HG03565 (cell line): ENCODE data around the gene ISG20L2.
"Not testable (repeated sequence)": the region's sequence is repeated elsewhere in the genome, so short reads cannot be mapped to it uniquely, and the experiment has no call there.

ENCODE experiments used
- ATAC-seq: cut with Tn5 transposase; IDR thresholded peaks from one replicate; pipeline ENCODE4 v1.9.1; 2021; ENCODE audit warnings: mild to moderate bottlenecking, moderate library complexity; ENCODE audit not compliant: unreplicated experiment

Gene ISG20L2

GRCh38 chr1:156728599-156729462 is at the start of gene ISG20L2:
ISG20L2 (minus strand) TSS chr1:156728766; CDS start chr1:156727652, 1,114 bp downstream.
- ATAC-seq = peak; percentile 82

- ATAC-seq = no peak
Measured at GRCh38 chr1:156777573-156777972, 49.0 kb upstream of the ISG20L2 start.

- ATAC-seq = no peak
Measured at GRCh38 chr1:156776942-156777341, 48.4 kb upstream of the ISG20L2 start.

DNA sequence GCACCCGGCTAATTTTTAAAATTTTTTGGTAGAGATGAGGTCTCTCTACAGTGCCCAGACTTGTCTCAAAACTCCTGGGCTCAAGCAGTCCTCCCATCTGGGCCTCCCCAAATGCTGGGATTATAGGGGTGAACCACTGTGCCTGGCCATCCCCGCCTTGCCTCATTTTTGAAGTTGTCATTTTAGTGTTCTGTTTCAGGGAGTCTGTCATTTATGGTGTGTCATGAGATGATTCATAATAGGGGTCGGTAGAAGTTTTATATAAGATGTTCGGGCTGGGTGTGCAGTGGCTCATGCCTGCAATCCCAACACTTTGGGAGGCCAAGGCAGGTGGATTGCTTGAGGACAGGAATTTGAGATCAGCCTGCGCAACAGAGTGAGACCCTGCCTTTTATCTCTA is 47.2 kb upstream of the ISG20L2 start:
- ATAC-seq = no peak

- ATAC-seq = no peak
Measured at GRCh38 chr1:156773607-156774006, 45.0 kb upstream of the ISG20L2 start.

DNA sequence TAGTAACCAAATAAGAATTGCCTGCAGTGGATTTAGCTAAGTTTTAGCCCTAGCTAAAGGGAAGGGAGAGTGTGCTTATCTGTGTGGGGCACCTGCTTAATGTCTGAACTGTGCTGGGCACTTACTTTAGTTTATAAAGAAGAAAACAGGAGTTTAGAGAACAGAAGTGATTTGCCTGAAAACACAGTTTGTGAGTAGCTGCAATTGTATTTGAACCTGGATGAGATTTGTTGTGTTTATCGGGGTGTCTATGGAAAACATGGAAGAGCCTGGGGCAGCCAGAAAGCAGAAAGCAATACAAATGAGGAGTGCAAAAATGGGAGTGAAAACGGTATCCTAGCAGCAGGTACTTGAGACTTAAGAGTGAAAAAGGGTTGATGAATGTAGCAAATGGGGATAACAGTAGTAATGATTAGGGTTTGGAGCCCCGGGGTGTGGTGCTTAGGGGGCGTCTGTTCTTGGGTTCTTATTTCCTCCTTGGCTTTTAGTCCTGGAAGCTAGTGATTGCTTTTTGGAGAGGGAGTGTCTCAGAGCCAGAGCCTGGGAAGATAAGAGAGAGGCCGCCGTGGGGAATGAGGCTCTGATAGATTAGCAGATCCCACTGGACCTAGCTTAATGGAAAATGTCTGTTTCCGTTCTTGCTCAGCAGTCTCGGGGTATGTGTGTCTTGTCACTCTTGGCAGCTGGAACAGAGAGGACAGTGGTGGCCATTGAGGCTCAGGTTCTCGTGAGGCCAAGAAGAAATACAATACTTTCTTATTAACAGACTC is 44.3 kb upstream of the ISG20L2 start:
- no peak for ATAC-seq

GRCh38 chr1:156772222-156772621 is 43.7 kb upstream of the ISG20L2 start:
- no peak for ATAC-seq

DNA sequence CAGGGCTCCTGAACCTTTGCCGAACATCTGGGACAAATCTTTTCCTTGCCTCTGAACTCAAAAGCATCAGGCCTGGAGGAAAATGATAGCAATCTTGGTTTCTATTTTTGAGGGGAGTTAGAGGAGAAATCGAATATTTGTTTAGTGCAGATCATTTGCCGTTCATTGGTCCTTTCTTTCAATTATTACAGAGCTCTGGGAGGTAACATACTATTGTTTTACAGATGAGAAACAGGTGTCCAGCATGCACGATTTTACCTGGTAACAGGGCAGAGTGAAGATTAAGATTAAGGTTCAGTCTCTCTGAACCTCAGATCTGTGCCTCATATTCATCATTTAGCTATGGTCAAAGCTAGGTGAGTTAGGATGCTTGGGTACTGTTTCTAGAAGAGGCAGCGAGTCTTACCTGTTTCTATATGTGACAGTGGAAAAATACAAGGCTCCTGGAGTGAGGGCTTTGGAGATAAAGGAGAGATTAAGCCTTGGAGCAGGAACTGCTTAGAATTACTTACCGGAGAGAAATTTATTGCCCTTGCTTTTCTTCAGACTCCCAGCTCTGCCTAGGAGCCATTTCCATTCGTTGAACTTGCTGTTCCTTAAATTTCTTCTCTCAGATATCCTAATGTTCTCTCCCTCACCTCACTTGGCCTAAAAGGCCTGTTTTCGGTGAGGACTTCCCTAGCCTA is 40.2 kb upstream of the ISG20L2 start:
- ATAC-seq = no peak

DNA sequence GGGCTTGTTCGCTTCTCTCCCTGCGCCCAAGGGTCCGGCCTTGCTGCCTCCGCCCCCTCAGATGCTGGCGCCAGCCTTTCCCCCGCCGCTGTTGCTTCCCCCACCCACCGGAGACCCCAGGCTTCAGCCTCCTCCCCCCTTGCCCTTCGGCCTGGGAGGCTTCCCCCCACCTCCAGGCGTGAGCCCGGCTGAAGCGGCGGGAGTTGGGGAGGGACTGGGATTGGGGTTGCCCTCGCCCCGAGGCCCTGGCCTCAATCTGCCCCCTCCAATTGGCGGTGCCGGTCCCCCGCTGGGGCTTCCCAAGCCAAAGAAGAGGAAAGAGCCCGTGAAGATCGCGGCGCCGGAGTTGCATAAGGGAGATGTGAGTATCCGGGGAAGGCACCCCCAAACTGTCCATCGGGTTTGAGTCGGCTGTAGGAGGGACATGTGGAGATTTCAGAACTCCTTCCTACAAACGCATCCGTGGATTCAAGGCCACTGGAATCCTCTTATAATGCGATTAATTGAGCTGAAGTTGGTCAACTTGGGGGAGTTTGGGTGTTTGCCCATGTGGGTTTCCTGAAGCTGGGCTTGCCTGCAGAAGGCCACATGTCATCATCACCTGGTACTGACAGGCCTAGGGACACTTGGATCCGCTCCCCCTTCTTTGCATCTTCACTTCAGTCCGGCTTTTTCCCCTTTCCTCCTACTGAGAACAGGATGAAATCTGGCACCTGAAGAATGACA is 39.5 kb upstream of the ISG20L2 start:
- peak; percentile 3 for ATAC-seq

GRCh38 chr1:156767101-156767878 is 38.7 kb upstream of the ISG20L2 start, which contains the start of gene PRCC:
PRCC (plus strand) TSS chr1:156767535; CDS start chr1:156767772, 237 bp downstream.
- peak; percentile 86 for ATAC-seq

DNA sequence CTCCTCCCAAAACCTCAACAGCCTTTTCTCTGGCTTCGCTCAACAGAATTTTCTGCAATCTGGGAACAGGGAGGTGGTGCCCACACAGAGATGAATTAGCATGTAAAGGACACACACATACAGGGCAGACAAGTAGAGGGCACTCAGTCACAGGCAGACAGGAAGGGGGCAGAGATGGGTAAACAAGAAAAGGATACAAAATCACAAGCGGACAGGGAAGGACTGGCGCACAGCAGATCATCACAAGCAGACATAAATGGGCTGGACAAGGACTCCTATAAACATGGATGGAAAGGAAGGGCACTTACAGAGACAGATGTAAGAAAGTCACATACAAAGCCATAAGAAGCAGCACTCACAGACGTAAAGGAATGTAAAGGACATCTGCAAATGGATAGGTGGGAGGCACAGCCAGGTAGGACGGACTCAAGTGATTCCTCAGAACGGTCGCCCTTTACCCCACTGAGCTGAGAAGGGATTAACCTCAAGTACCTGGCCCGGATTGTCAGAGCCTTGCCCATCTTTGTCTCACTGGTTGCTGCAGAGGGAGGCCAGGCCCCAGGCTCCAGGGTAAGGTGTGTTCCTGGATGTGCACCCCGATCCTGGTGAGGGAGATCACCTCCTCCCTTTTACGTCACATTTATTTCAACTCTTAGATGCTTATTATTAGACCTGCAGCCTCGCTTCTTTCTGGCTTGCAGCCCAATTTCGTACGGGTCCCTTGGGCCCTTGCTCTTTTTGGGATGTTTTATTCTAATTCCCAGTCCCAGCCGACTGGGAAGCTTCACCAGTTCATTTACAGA is 37.9 kb upstream of the ISG20L2 start:
- ATAC-seq = peak; percentile 3

GRCh38 chr1:156765666-156766065 is 37.1 kb upstream of the ISG20L2 start:
- ATAC-seq = no peak

GRCh38 chr1:156765136-156765535 is 36.6 kb upstream of the ISG20L2 start:
- not testable (repeated sequence) for ATAC-seq

DNA sequence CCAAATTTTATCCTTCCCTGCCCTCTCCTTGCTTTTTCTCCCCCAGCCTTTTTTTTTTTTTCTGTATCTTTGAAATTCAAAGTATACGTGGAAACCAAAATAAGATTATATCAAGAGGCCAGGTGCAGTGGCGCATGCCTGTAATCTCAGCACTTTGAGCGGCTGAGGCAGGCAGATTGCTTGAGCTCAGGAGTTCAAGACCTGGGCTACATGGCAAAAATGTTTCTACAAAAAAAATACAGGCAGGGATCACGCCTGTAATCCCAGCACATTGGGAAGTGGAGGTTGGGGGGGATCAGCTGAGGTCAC is 32.2 kb upstream of the ISG20L2 start:
- ATAC-seq = no peak

DNA sequence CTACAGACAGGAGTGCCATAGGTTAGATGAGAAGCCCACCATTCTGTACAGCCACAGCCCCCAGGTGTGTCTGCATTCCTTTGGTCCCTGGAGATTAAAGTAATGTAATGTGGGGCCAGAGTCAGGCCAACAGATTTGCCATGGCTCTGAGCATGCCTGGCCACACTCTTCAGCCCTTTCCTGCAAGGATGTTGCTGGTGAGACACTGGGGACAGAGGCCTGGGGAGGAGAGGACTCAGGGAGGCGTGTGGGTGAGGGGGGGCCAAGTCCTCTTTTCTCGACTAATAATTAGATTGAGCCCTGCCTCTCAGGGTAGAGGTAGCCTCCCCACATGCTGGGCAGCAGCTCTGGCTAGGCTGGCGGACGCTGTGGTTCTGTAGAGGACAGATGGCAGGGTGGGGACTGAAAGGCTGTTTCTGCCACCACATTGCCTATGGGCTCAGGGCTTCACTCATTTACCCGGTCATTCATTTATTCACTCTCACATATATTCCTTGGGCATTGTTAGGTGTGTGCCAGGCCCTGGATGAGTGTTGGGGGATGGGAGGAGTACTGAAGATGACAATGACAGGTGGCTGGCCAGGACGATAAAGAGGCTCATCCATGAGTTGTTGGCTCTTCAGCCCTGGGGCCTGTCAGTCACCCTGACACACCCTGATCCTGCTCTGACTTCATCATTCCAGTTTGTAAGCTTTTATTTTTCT is 31.7 kb upstream of the ISG20L2 start:
- no peak for ATAC-seq

DNA sequence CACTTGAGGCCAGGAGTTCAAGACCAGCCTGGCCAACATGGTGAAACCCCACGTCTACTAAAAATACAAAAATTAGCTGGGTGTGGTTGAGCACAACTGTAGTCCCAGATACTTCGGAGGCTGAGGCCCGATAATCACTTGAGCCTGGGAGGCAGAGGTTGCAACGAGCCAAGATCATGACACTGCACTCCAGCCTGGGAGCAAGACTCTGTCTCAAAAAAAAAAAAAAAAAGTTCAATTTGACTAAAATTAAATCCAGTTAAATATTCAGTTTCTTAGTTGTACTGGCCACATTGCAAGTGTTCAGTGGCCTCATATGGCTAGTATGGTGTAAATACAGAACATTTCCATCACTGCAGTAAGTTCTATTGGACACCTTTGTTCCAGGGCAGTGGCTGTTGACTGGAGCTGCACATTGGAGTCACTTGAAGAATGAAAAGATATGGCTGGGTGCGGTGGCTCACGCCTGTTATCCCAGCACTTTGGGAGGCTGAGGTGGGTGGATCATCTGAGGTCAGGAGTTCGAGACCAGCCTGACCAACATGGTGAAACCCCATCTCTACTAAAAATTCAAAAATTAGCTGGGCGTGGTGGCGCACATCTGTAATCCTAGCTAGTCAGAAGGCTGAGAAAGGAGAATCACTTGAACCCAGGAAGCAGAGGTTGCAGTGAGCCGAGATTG is 29.1 kb upstream of the ISG20L2 start:
- not testable (repeated sequence) for ATAC-seq

- ATAC-seq = no peak
Measured at GRCh38 chr1:156756355-156756754, 27.8 kb upstream of the ISG20L2 start.

GRCh38 chr1:156755527-156755950 is 27.0 kb upstream of the ISG20L2 start:
- no peak for ATAC-seq
